GM12873 (cell line): ENCODE measurements around the gene CCDC183.

Experiments used
- CTCF ChIP-seq: IDR thresholded peaks from 2 replicates; pipeline ENCODE4 v1.5.1; 2012; ENCODE audit warnings: low read depth, mild to moderate bottlenecking, moderate library complexity, low read length, control low read depth; ENCODE audit not compliant: insufficient read depth; ENCODE audit errors: missing control alignments

Gene CCDC183

DNA sequence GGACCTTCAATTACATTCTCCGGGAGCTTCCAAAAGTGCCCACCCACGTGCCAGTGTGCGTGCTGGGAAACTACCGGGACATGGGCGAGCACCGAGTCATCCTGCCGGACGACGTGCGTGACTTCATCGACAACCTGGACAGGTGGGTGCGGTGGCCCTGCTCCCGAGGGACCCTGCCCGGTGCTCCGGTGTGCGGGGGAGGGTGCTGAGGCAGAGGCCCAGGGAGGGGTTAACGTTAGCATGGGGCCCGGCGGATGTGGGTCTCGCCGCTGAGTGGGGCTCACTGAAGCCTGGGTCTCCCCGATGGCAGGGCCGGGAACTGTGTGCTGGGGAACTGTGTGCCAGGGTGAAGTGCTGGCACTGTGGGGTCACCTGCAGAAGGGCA is 35.6 kb downstream of the CCDC183 start:
- TF ChIP-seq CTCF = no peak

DNA sequence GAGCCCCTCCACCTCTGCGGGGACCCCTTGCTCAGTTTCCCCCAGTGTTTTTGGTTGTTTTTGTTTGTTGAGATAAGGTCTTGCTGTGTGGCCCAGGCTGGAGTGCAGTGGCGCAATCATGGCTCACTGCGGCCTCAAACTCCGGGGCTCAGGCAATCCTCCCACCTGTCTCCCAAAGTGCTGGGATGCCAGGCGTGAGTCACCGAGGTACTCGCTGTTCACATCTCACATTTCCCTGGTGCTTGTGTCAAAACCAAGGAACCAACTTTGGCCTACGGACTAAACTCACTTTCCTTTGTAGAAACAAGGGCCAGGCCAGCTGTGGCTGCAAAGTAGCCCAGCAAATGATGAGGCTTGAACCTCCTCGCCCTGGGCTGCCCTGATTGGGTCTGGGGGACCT is 36.4 kb downstream of the CCDC183 start:
- no peak for TF ChIP-seq CTCF

GRCh38 chr9:136835162-136835931 is 39.2 kb downstream of the CCDC183 start:
- no peak for TF ChIP-seq CTCF

GRCh38 chr9:136835932-136836904 is 40.1 kb downstream of the CCDC183 start:
- TF ChIP-seq CTCF = no peak

DNA sequence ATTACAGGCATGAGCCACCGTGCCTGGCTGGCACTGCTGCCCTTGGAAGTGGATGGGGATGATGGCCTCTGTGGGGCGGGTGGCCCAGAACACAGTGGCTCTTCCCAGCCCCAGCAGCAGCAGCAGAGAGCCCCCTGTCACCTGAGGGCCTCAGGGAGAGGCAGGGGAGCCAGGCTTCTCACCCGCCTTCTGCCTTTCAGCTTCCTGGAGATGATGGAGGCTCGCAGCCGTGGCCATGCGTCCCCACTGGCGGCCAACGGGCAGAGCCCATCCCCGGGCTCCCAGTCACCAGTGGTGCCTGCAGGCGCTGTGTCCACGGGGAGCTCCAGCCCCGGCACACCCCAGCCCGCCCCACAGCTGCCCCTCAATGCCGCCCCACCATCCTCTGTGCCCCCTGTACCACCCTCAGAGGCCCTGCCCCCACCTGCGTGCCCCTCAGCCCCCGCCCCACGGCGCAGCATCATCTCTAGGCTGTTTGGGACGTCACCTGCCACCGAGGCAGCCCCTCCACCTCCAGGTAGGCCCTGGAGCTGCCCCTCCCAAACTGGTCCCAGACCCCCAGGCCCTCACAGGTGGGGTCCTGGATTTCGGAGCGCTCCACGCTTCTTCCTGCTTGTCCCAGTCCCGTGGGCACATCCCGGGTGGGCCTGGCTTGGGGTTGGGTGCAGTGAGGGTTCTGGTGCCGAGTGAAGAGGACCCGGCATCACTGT is 41.2 kb downstream of the CCDC183 start:
- no peak for TF ChIP-seq CTCF

DNA sequence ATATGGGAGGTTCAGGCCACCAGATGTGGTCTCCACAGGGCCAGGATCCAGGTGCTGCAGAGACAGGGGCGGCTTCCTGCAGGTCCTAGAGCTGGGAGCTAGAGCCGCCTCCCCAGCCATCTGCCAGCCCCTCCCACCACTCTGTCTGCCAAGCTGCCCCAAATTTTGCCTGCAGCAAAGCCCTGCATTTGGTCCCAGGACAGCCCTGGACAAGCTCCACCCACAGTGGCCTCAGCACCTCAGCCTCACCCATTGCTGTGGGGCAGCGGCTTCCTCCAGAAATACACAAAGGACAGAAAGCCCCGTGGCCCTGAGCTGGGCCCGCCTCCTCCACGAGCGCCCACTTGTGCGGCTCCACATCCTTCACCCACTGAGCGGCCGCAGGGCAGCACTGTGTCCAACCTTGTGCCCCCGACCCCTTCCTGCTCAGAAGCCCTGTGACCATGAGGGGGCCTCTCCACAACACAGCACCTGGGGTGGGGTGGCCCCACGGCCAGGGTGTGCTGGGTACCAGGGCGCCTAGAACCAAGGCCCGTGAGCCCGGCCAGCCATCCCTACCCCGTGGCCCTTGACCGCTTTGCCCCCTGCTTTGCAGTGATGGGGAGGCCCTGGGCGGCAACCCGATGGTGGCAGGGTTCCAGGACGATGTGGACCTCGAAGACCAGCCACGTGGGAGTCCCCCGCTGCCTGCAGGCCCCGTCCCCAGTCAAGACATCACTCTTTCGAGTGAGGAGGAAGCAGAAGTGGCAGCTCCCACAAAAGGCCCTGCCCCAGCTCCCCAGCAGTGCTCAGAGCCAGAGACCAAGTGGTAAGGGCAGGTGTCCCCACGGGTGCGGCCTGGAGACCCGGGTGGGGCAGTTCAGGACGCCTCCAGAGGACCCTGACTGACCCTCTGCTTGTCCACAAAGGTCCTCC is 42.4 kb downstream of the CCDC183 start:
- no peak for TF ChIP-seq CTCF
